HFF-Myc (cell line): Measurements from ENCODE around the gene MED31.

ENCODE experiments used
- DNase-seq: peaks from one replicate; pipeline ENCODE4 v3.0.0-alpha.2; 2011; ENCODE audit warnings: low read depth; ENCODE audit errors: extremely low read depth
- H3K4me3 ChIP-seq: replicated peaks from 2 replicates; pipeline ENCODE4 v1.5.1; 2011; ENCODE audit warnings: low read depth, mild to moderate bottlenecking, control low read depth, low read length
- CTCF ChIP-seq: IDR thresholded peaks from 2 replicates; pipeline ENCODE4 v1.5.1; 2012; ENCODE audit warnings: mild to moderate bottlenecking, low read depth, low read length, control low read depth; ENCODE audit errors: missing control alignments

Gene MED31

GRCh38 chr17:6626616-6627015 lies 24.8 kb downstream of the MED31 start:
- no peak for TF ChIP-seq CTCF
- no peak for DNase-seq
- H3K4me3 ChIP-seq = no peak overlapping the region

GRCh38 chr17:6623941-6624340 lies 27.5 kb downstream of the MED31 start:
- no peak for DNase-seq
- no peak for TF ChIP-seq CTCF

GRCh38 chr17:6611231-6611630 lies 40.2 kb downstream of the MED31 start:
- no peak for DNase-seq
- TF ChIP-seq CTCF = no peak
- no peak overlapping the region for H3K4me3 ChIP-seq

More at GRCh38 chr17:6623941-6624340, 27.5 kb downstream of the MED31 start:
- no peak overlapping the region for H3K4me3 ChIP-seq

- TF ChIP-seq CTCF = no peak
- no peak overlapping the region for H3K4me3 ChIP-seq
- no peak for DNase-seq
Measured at GRCh38 chr17:6610011-6610410, 41.4 kb downstream of the MED31 start.

- no peak for DNase-seq
- no peak overlapping the region for H3K4me3 ChIP-seq
- no peak for TF ChIP-seq CTCF
Measured at GRCh38 chr17:6608321-6608720, 43.1 kb downstream of the MED31 start.

- no peak for DNase-seq
- TF ChIP-seq CTCF = no peak
Measured at GRCh38 chr17:6605142-6605541, 46.3 kb downstream of the MED31 start.

GRCh38 chr17:6603744-6604325 lies 47.6 kb downstream of the MED31 start:
- no peak for TF ChIP-seq CTCF
- no peak overlapping the region for H3K4me3 ChIP-seq
- no peak for DNase-seq

More at GRCh38 chr17:6605142-6605541, 46.3 kb downstream of the MED31 start:
- no peak overlapping the region for H3K4me3 ChIP-seq
